ENCODE data around the gene SBSN. TPM values are rescaled to one million over a fixed set of nuclear protein-coding genes. Genes with fewer than 3 reads are reported as not detected.

Gene SBSN, protein sequence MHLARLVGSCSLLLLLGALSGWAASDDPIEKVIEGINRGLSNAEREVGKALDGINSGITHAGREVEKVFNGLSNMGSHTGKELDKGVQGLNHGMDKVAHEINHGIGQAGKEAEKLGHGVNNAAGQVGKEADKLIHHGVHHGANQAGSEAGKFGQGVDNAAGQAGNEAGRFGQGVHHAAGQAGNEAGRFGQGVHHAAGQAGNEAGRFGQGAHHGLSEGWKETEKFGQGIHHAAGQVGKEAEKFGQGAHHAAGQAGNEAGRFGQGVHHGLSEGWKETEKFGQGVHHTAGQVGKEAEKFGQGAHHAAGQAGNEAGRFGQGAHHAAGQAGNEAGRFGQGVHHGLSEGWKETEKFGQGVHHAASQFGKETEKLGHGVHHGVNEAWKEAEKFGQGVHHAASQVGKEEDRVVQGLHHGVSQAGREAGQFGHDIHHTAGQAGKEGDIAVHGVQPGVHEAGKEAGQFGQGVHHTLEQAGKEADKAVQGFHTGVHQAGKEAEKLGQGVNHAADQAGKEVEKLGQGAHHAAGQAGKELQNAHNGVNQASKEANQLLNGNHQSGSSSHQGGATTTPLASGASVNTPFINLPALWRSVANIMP
- total RNA-seq: not detected
- long read RNA-seq: 0 reads

DNA sequence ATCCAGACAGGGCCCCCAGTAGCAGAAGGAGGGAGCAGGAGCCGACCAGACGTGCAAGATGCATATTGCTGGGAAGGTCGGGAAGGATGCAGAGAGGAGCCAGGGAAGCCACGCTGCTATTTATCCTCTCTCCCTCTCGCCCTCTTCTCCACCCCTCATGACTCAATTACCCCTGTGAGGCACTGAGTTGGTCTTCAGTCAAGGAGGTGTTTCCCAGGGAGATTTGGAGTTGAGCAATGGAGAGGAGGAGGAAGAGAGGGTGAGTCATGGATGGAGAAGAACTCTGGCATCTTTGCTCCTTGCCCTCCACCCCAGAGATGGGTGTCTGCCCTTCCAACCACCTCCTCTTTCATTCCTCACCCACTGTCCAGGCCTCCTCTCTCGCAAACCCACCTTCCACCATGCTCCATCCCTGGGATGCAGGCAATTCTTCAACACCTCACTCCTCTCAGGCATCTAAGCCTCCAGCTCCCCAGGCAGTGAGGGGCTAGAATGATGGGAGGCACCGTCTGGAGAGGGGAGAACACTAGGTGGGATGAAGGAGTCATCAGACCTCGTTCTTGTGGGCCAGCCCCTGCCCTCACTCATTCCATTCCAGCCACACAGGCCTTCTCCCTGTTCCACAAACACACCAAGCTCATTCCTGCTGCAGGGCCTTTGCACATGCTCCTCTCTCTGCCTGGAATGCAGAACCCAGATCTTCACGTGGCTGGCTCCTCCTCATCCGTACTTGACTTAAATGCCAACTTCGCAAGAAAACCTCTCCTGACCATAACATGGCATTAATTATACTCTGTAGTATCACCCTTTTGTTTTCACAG lies at the start of gene SBSN:
Gene SBSN (minus strand): TSS at position 94 of the 821 bp plus-strand sequence. CDS start 30 bp downstream, at position 64.
- no peak for DNase-seq (ENCODE audit: low spot score)

DNA sequence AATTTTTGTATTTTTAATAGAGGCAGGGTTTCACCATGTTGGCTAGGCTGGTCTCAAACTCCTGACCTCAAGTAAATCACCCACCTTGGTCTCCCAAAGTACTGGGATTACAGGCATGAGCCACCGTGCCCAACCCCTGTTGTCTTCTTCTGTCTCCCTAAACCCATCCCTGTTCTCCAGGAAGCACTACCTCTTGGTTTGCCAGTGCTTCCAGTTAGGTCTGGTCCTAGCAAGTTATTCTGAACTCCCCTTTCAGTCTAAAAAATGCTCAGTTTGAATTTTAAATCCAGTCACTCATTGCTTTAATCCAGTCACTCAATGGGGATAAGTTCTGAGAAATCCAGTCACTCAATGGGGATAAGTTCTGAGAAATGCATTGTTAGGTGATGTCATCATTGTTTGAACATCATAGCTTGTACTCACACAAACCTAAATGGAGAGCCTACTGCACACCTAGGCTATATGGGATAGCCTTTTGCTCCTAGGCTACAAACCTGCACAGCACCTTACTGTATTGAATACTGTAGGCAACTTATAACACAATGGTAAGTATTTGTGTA lies 43.4 kb upstream of the SBSN start:
- DNase-seq (ENCODE audit: low spot score): peak; percentile 14

DNA sequence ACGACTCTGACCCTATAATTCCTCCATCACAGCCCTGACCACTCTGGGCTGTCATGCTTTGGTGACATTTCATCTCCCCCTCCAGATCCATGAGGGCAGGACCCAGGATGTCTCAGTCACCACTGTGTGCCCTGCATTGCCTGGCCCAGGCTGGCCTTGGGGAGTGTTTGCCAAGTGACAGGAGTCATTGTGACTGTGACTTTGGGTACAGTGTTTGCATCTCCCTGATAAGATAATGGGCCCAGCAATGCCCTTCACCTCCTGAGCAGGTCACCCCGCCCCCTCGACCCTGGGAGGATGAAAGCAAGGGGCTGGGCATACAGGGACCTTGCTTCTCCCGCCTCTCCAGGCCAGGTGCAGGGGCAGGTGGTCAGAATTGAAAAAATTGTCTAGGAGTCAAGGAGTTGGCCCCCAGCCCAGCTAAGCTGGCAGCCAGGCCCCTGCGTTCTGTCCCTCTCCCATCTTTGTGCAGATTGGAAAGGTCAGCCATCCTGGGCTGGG lies 41.2 kb upstream of the SBSN start:
- peak; percentile 76 for DNase-seq (ENCODE audit: low spot score)

DNA sequence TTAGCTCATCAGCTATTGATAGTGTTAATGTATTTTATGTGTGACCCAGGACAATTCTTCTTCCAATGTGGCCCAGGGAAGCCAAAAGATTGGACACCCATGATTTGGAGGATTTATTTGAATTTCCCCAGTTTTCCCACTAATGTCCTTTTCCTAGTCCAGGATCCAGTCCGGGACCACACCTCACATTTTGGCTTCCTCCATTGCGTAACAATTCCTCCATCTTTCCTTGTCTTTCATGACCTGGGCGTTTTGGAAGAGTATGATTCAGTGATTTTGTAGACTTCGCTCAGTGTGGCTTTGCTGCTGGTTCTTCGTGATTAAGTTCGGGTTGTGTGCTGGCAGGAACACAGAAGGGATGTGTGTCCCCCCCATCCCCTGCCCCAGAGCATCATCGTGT lies 38.6 kb upstream of the SBSN start:
- DNase-seq (ENCODE audit: low spot score): peak; percentile 5

DNA sequence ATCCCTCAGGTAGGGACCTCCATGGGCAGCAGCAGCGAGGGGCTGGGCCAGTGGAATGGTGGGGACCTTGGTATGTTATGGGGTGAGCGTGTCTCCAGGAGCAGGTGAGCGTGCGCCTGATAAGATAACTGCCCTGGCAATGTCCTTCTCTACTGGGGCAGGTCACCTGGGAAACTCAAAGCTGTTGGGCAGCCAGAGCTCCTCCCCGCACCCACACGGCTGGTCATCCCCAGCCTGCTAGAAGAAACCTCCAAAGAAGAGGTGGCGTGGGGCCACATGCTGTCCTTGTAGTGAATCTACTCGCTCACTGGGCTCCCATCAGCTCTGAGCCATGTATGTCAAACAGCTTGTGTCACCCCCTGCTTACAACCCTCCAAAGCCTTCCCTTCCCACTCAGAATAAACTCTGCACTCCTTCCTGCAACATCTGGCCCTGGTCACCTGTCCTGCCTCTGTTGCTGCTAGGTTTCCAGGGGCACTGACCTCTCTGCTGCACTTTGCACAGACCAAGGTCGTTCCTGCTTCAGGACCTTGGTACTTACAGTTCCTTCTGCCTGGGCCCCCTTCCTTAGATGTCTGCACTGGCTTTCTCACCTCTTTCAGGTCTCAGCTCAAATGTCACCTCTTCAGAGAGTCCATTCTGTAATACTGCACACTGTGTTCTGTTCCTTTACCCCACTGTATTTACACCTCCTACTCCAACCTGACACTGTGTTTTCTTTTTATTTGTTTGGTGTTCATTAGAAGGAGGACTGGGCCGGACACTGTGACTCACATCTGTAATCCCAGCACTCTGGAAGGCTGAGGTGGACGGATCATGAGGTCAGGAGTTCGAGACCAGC lies 37.1 kb upstream of the SBSN start:
- DNase-seq (ENCODE audit: low spot score): peak; percentile 47

DNA sequence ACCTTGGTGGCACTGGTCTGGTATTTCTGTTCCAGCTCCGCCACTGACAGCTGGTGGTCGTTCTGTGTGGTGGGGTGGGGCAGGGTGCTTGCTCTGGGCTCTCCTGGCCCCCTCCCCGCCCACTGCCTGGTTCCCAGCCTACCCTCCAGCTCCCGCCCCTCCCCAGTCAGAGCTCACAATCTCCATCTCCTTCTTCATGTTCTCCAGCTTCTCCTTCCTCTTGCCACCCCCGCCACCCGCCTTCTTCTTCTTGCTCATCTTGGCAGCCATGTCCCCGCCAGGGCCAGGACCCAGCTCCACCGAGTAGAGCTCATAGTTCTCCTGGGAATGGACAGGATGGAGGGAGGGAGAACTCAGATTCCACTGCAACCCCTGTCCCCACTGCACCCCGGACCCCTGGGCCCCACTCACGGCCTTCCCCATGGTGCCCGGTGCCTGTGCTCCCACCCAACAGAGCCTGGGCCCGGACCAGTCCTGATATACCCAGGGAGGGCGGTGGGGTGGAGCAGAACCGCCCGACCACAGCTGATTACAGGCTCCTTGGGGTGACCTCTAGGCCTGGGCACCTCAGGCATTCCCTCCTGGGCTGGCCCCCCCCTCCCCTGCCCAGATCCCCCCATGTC lies 35.2 kb upstream of the SBSN start, which contains the start of gene ATP4A:
Gene ATP4A (minus strand): TSS at position 452 of the 623 bp plus-strand sequence. CDS start 29 bp downstream, at position 423.
- DNase-seq (ENCODE audit: low spot score): no peak

DNA sequence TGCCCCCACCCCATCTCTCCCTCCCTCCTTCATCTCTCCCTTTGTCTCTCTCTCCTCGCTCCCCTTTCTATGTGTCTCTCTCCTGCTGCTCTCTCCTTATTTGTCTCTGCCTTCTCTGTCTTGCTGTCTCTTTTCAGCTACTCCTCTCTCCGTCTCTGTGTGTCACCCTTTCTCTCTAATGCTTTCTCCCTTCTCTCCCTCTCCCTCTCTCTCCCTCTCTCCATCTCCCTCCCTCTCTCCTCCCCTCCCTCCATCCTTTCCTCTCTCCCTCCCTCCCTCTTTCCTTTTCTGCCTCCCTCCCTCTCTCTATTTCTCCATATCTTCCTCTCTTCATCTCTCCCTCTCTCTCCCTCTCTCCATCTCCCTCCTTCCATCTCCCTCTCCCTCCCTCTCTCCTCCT lies 34.7 kb upstream of the SBSN start:
- no peak for DNase-seq (ENCODE audit: low spot score)

DNA sequence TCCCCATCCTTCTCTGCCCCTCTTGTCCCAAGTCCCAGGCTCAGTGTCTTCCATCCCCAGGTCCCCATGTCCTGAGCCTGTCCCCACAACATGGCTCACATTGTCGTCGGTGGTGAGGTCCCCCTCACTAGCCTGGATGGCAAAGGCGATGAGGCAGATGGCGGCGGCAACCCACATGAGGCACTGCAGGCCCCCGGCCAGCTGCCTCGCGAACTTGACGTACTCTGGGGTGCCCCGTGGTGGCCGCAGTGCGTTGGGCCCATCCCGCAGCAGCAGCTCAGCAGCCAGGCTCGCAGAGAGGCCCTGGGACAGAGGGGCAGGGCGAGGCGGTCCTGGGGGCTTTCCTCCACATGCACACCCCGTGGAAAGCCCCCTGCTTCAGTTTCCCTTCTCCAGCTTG lies 34.2 kb upstream of the SBSN start:
- DNase-seq (ENCODE audit: low spot score): no peak

DNA sequence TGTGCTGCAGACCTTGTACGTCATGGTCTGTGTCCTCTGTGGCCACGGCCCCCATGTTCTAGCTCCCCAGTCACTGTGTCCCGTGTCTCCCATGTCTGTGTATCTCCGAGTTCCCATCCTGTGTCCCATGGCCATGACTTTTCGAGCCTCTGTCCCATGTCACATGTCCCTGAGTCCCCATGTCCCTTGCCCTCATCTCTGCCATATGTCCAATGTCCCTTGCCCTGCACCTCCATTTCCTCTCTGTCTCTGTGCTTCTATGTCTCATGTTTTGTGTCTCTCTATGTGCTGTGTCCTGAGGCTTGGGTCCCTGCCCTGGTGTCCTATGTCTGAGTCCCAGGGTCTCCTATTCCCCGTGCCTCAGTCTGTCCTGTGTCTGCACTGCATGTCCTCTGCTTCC lies 33.3 kb upstream of the SBSN start:
- DNase-seq (ENCODE audit: low spot score): no peak

DNA sequence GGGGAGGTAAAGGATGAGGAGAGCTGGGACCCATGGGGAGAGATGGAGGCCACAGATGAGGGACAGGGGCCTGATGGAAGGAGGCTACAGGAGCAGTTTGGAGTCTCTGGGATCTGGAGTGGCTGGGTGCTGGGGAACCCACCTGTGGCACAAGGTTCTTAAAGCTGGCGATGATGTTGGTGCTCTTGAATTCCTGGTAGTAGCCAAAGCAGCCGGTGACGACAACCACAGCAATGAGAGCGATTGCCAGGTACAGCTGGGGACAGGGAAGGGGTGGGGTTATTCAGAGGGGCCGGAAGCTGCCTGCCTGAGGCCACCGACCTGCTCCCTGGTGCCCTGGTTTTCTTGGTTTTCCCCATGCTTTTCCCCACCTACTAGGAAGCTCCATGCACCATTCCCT lies 32.6 kb upstream of the SBSN start:
- DNase-seq (ENCODE audit: low spot score): no peak

DNA sequence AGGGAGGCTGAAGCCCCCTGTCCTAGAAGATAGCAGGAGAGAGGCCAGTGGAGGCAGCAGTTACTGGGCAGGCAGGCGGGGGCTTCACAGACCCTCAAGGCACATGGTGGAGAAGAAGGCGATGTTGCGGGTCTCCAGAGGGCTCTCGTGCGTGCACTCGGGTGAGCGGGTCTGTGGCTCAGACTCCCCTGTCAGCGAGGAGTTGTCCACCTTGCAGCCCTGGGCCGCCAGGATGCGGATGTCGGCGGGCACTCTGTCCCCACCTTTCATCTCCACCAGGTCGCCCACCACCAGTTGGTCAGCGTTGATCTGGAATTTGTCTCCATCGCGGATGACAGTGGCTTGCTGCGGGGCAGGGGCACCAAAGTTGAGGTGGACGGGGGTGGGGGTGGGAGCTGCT lies 32.2 kb upstream of the SBSN start:
- DNase-seq (ENCODE audit: low spot score): no peak

DNA sequence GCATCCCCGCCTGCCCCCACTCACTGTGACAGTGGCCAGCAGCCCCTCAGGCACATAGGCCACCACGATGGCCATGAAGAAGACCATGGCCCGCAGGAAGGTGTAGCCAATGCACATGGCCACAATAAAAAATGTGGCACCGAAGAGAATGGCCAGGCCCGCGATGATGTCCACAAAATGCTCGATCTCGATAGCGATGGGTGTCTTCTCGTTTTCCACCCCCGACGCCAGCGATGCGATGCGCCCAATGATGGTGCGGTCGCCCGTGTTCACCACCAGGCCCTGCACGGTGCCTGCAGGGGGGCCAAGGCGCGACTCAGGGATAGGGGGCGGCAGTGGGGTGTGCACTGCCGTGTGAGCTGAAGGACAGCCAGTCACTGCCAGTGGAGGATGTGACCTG lies 31.7 kb upstream of the SBSN start:
- DNase-seq (ENCODE audit: low spot score): no peak

DNA sequence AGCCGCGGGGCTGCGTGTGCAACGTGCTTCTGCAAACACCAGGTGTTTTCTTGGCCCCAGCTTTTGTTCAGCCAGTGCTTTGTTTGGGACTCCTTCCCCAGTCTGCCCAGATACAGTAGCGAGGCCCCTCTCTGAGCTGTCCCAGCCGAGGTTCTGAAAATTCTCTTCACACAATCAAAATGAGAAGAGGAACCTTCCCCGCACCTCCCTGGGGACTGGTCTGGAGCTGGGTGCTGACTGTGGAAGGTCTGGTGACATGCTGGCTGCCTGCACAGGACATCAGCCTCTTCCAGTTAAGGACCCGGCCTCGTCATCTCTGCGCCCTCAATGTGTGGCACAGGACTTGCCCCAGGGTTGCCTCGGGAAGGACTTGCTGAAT lies 31.2 kb upstream of the SBSN start:
- DNase-seq (ENCODE audit: low spot score): no peak

DNA sequence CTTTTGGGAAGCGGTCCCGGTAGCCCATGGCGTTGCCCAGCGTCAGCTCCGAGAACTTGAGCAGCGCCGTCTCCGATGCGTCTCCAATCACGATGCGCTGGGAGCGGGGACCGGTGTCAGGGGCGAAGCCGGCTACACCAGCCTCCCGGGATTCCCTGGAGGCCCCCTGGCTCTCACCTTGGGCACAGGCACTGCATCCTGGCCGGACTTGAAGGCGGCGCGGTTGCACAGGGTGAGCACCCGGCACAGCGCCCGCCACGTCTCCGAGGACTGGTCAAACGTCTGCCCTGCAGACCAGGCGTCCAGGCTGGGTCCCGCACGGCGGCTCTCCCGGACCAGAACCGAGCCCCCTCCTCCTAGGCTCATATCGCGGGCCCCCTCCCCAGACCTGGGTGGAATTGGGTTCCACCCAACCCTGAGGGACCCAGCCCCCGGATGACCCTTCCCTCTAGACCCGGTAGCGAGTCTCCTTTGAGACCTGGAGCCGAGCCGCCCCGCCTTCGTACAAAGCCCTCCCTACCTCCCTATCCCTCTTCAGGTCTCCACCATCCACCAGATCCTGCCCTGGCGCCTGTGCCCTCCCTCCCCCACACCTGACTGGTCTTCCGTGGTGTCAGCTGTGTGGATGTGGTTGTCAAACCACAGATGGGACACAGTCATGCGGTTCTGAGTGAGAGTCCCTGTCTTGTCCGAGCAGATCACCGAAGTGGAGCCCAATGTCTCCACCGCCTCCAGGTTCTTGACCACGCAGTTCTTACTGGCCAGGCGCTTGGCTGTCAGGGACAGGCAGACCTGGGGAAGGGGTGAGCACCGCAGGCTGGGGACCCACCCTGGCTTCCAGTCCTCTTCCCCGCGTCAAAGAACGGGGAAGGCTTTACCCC lies 30.5 kb upstream of the SBSN start:
- DNase-seq (ENCODE audit: low spot score): no peak

DNA sequence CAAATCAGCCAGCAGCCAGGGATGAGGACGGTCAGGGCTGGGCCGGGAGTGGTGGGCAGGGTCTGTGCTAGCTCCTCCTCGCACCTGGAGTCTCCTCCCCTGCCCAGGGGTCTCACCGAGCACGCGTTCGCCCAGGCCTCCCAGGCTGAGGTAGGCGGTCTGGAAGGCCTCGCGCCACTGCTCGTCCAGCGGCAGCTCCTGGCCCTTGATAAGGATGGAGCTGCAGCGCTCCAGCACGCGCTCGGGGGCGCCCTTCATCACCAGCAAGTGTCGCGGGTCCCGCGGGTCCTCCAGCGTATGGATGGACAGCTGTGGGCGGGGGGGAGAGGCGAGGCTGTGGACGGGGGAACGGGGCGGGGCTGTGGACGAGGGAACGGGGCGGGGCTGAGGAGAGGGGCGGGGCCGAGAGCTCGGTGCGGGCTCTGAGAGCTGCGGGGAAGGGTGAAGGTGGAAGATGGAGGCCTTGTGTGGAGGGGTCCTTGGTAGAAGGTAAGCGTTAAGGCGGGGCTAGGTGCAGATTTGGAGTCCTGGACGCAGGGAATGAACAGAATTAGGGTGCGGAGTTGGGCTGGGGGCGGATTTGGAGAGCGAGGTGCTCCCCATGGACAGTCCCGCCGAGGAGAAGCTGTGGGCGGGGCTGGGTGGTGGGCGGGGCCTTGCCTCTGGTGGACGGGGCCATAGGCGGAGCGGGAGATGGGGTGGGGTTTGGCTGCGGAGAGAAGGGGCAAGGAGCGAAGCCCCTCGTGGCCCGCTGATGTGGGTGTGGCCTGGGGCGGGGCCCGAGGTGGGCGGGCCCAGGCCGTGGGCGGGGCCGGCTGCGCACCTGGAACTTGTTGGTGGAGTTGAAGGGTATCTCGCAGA lies 29.7 kb upstream of the SBSN start:
- no peak for DNase-seq (ENCODE audit: low spot score)

DNA sequence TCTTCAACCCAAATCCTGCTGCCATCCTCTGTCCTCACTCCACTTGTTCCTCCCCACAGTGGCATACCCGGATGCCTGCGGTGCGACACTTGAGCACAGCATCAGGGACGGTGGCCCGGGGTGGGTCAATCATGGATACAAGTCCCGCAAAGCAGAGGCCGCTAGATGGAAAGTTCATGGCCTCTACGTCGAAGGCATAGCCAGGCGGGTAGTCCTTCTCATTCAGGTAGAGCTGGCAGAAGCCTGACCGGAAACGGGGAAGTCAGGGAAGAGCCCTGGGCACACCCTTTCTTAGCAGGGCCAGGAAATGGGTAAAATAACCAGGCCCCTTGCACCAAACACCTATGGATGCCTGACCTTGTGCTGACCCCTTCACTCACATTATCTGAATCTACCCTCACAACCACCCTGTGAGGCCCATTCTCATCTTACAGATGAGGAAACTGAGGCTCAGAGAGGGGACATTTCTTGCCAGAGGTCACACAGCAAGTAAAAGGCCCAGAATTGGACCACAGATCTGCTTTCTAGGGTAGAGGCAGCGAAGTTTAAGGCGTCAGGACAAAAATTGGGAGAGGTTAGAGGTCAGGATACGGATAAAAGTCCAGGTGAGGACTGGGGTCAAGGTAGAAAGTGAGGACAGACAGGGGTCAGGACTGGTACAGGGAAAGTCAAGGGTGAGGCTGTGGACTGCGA lies 28.9 kb upstream of the SBSN start:
- no peak for DNase-seq (ENCODE audit: low spot score)

DNA sequence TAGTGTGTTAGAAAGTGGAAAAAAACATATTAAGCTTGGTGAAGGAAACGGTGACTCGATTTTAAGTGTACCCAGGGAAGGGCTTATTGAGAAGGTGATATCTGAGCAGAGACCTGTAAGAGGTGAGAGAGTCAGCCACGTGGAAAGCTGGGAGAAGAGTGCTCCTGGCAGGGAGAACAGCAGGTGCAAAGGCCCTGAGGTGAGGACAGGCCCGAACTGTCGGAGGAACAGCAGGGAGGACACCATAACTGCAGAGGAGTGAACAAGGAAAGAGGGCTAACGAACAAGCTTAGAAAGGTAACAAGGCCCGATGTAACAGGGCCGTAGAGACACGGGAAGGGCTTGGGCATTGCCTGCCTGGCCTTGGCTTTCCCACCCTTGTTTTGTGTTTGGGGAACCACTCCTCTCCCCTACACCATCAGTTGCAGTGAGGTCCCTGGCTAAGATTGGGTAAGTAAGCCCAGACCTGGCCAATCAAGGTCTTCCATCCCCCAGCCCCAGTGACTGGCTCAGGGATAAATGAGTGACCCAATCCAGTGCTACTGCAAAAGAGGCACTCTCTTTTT lies 28.0 kb upstream of the SBSN start:
- no peak for DNase-seq (ENCODE audit: low spot score)

All from mesenteric fat pad (tissue), 1 donor.